GM19372 (cell line): ENCODE data around the gene RYR2.

ENCODE experiments used
- ATAC-seq: cut with Tn5 transposase; IDR thresholded peaks from one replicate; pipeline ENCODE4 v1.9.1; 2021; ENCODE audit warnings: mild to moderate bottlenecking, low read depth, moderate library complexity; ENCODE audit not compliant: unreplicated experiment

RYR2 gene

GRCh38 chr1:237690656-237691055 is 648.7 kb downstream of the RYR2 start:
- ATAC-seq, result no peak

- no peak for ATAC-seq
Measured at GRCh38 chr1:237692255-237692654, 650.3 kb downstream of the RYR2 start.

GRCh38 chr1:237695878-237696277 is 653.9 kb downstream of the RYR2 start:
- ATAC-seq, result no peak

GRCh38 chr1:237700181-237700580 is 658.2 kb downstream of the RYR2 start:
- no peak for ATAC-seq

- ATAC-seq, result no peak
Measured at GRCh38 chr1:237701534-237701933, 659.5 kb downstream of the RYR2 start.

GRCh38 chr1:237702161-237702560 is 660.2 kb downstream of the RYR2 start:
- ATAC-seq, result no peak

GRCh38 chr1:237705462-237705861 is 663.5 kb downstream of the RYR2 start:
- ATAC-seq, result no peak

- no peak for ATAC-seq
Measured at GRCh38 chr1:237709355-237709754, 667.4 kb downstream of the RYR2 start.

GRCh38 chr1:237711281-237711680 is 669.3 kb downstream of the RYR2 start:
- ATAC-seq, result no peak

GRCh38 chr1:237712082-237712481 is 670.1 kb downstream of the RYR2 start:
- ATAC-seq, result no peak

- ATAC-seq, result no peak
Measured at GRCh38 chr1:237712586-237713157, 670.7 kb downstream of the RYR2 start.

- no peak for ATAC-seq
Measured at GRCh38 chr1:237713916-237714315, 671.9 kb downstream of the RYR2 start.

- no peak for ATAC-seq
Measured at GRCh38 chr1:237717106-237717505, 675.1 kb downstream of the RYR2 start.

GRCh38 chr1:237730826-237731350 is 688.9 kb downstream of the RYR2 start:
- ATAC-seq, result no peak

- no peak for ATAC-seq
Measured at GRCh38 chr1:237732657-237733056, 690.7 kb downstream of the RYR2 start.

- no peak for ATAC-seq
Measured at GRCh38 chr1:237736372-237737029, 694.5 kb downstream of the RYR2 start.

GRCh38 chr1:237737448-237737847 is 695.5 kb downstream of the RYR2 start:
- ATAC-seq, result no peak

GRCh38 chr1:237737938-237738610 is 696.1 kb downstream of the RYR2 start:
- no peak for ATAC-seq

GRCh38 chr1:237740846-237741245 is 698.9 kb downstream of the RYR2 start:
- no peak for ATAC-seq

GRCh38 chr1:237745545-237745944 is 703.6 kb downstream of the RYR2 start:
- no peak for ATAC-seq

GRCh38 chr1:237748171-237748960 is 706.4 kb downstream of the RYR2 start:
- ATAC-seq, result no peak
